Heart left ventricle (tissue), 16 donors: ENCODE measurements around the gene LRRIQ1. TPM values are rescaled to one million over a fixed set of nuclear protein-coding genes. Genes with fewer than 3 reads are reported as not detected.

Source experiments
- ATAC-seq, 4 donors: fragments of 200-7000 bp; cut with Tn5 transposase; one replicate each; pipeline ENCODE4 v1.9.1; 2020 to 2022; ENCODE audit warnings: moderate library complexity in 4 of 4, mild to moderate bottlenecking in 3 of 4, moderate number of reproducible peaks in 1 of 4
- DNase-seq, 5 donors: peaks; one replicate each; pipeline ENCODE4 v3.0.0-alpha.2; 2020
- H3K27ac ChIP-seq, 12 donors: fragments of 200-600 bp; sonication (generic) in 4 of 12; one replicate each; pipeline versions ENCODE4 v1.5.0 to v1.8.0; 2016 to 2022; ENCODE audit warnings: mild to moderate bottlenecking in 2 of 12
- H3K27me3 ChIP-seq, 9 donors: fragments of 200-600 bp; sonication (generic) in 2 of 9; one replicate each; pipeline versions ENCODE4 v1.5.1 to v1.8.0; 2016 to 2022; ENCODE audit warnings: mild to moderate bottlenecking in 3 of 9
- H3K36me3 ChIP-seq, 9 donors: fragments of 200-600 bp; sonication (generic) in 2 of 9; one replicate each; pipeline versions ENCODE4 v1.5.0 to v1.8.0; 2018 to 2022; ENCODE audit warnings: mild to moderate bottlenecking in 2 of 9
- H3K4me1 ChIP-seq, 12 donors: fragments of 200-600 bp; sonication (generic) in 4 of 12; one replicate each; pipeline versions ENCODE4 v1.5.0 to v1.8.0; 2016 to 2022; ENCODE audit warnings: mild to moderate bottlenecking in 3 of 12
- H3K4me3 ChIP-seq, 12 donors: fragments of 200-600 bp; sonication (generic) in 4 of 12; one replicate each; pipeline versions ENCODE4 v1.5.0 to v1.8.0; 2017 to 2022; ENCODE audit warnings: mild to moderate bottlenecking in 9 of 12, moderate library complexity in 4 of 12
- H3K9me3 ChIP-seq, 12 donors: fragments of 200-600 bp; sonication (generic) in 4 of 12; one replicate each; pipeline versions ENCODE4 v1.5.0 to v1.8.0; 2016 to 2022; ENCODE audit warnings: mild to moderate bottlenecking in 1 of 12
- CTCF ChIP-seq, 12 donors: fragments of 200-600 bp; sonication (generic) in 4 of 12; IDR thresholded peaks; one replicate each; pipeline versions ENCODE4 v1.5.0 to v1.8.0; 2018 to 2022; ENCODE audit warnings: antibody characterized with exemption in 12 of 12, mild to moderate bottlenecking in 5 of 12
- POLR2A ChIP-seq, 2 donors: fragments of 450-650 bp; IDR thresholded peaks; one replicate each; pipeline ENCODE4 v1.6.1; 2017; ENCODE audit warnings: antibody characterized with exemption in 2 of 2, mild to moderate bottlenecking in 2 of 2, moderate library complexity in 2 of 2
- WGBS, 4 donors: extraction: QIAGEN DNeasy Blood & Tissue Kit in 2 of 4; methylation state at CpG; one replicate each; pipeline versions ENCODE4 v1.1.5 to v1.1.7; 2013 to 2018; 5-methylcytosine and 5-hydroxymethylcytosine counted together
- intact Hi-C, 10 donors: fragments of 100-400 bp; cut with DNase I; formaldehyde crosslinking; loops; one replicate each; pipeline versions ENCODE4 v1.11.1 to v1.14.2; 2022
- long read RNA-seq, 3 donors: library from polyadenylated mRNA; unstranded; transcript quantifications; one replicate each; pipeline ENCODE4 v2.0.0, GENCODE V29; 2020 to 2021
- polyA plus RNA-seq, 2 donors: library from polyadenylated mRNA; stranded (reverse); fragments of 200-250 nt; gene quantifications; one replicate each; pipeline ENCODE4 v1.2.3, GENCODE V29; 2013
- total RNA-seq, 9 donors: library from RNA; depleted of rRNA in 2 of 9; stranded (reverse); fragments of >200 nt in 2 of 9; fragmentation: NEBNext Ultra II Directional in 3 of 9; extraction: Animal tissue kit (Norgen Biotek cat#: 25700) in 3 of 9; gene quantifications; one replicate each; pipeline versions ENCODE4 v1.1.0 to v1.2.4, GENCODE V29; 2016 to 2023
- donor health status: ischemic (EF 13 %, LVEDD 7.1; RV severe dilation, severe dysfunction).
- donor health status: healthy with polysubstance abuse.
- donor health status: DM: no; HTN: yes; CAD: no.
- donor health status: DM: no; HTN: no; CAD: no.
- donor health status: ischemic (EF 25% LVEDD 6.9; RV normal size, moderate dysfunction).
- donor health status: ischemic (EF 25% LVEDD 5.7; RV mildly dilated, moderate dysfunction).
- donor health status: healthy.
- donor health status: DM: yes; HTN: yes; CAD: no.
- donor health status: ischemic (EF 35%, LVEDD 5.7; RV mildly dilated, moderate dysfunction).
- donor health status: nonischemic (EF 11% LVEDD 7.7; RV severe dilation, severe dysfunction).
- donor health status: DM: yes; HTN: yes; CAD: no.
- donor health status: PGD.
- donor health status: ischemic (EF 29% LVEDD 5.4; RV normal size, mild dysfunction).
- donor health status: nonischemic (EF 23%, LVEDD 6.1; RV moderate dilation, normal function).

The LRRIQ1 gene
- total RNA-seq (under 1 TPM in 7 of 9 donors, not detected in 2; 0.04 to 0.72 (median 0.48) TPM), polyA plus RNA-seq (under 1 TPM in 1 of 2 donors, not detected in 1; 0.26 TPM)
- long read RNA-seq, donor 1 = 0 reads
- long read RNA-seq, donor 2 = 0 reads
- long read RNA-seq, donor 3 = 0 reads

GRCh38 chr12:85036234-85036707 lies at the start of gene LRRIQ1, which contains the start of gene TSPAN19:
Gene LRRIQ1 (plus strand): TSS chr12:85036351. CDS start chr12:85038177, 1,826 bp downstream.
Gene TSPAN19 (minus strand): TSS chr12:85036277. CDS start chr12:85029946, 6,331 bp downstream.
- Histone ChIP-seq H3K27ac (no peak within 1 kb of the TSS), H3K9me3 (no peaks in the 10 kb centered on the region), H3K4me3 (peak within 1 kb of the TSS; percentile 7 to 59 (median 50)), H3K27me3 (peaks cover 0 to 18% (median 0%) of the 10 kb centered on the region in 9 donors), H3K36me3 (no peaks in the 10 kb centered on the region), H3K4me1 (no peaks in the 10 kb centered on the region)
- DNase-seq = peak; percentile 29 to 62 (median 54)
- TF ChIP-seq CTCF (IDR thresholded peaks at IDR 0.05) (no peak), POLR2A (IDR thresholded peaks at IDR 0.05) (no peak)
- ATAC-seq = peak; percentile 61 to 91 (median 88)
- intact Hi-C loops = no loop called here
- 1 to 2% (median 1%) methylated on average over 22 of the region's 22 CpGs for WGBS, 4 donors

- TF ChIP-seq POLR2A (IDR thresholded peaks at IDR 0.05) (no peak), CTCF (IDR thresholded peaks at IDR 0.05) (no peak)
- H3K9me3 ChIP-seq = no peaks in the 10 kb centered on the region
- no peaks in the 10 kb centered on the region for H3K4me1 ChIP-seq
- no peak overlapping the region for H3K27ac ChIP-seq
- DNase-seq (no peak), ATAC-seq (no peak)
- 66 to 74% (median 70%) methylated on average over 3 of the region's 3 CpGs for WGBS, 4 donors
- no peaks in the 10 kb centered on the region for H3K36me3 ChIP-seq
- intact Hi-C loops = no loop called here
- H3K27me3 ChIP-seq = no peaks in the 10 kb centered on the region
- H3K4me3 ChIP-seq = no peak overlapping the region
Observed at GRCh38 chr12:84986586-84986985, 49.6 kb upstream of the LRRIQ1 start.

- DNase-seq (no peak), ATAC-seq (no peak)
- TF ChIP-seq POLR2A (IDR thresholded peaks at IDR 0.05) = no peak
- no peak for TF ChIP-seq CTCF (IDR thresholded peaks at IDR 0.05)
- no peaks in the 10 kb centered on the region for H3K27me3 ChIP-seq
- intact Hi-C loops = no loop called here
- H3K4me3 ChIP-seq = no peak overlapping the region
- no peaks in the 10 kb centered on the region for H3K36me3 ChIP-seq
- H3K4me1 ChIP-seq = no peaks in the 10 kb centered on the region
- no peak overlapping the region for H3K27ac ChIP-seq
- H3K9me3 ChIP-seq = no peaks in the 10 kb centered on the region
Observed at GRCh38 chr12:84994426-84994825, 41.7 kb upstream of the LRRIQ1 start.

GRCh38 chr12:84995641-84996040 lies 40.5 kb upstream of the LRRIQ1 start:
- H3K9me3 ChIP-seq = no peaks in the 10 kb centered on the region
- no peak for DNase-seq
- intact Hi-C loops = no loop called here
- no peak for ATAC-seq
- no peaks in the 10 kb centered on the region for H3K27me3 ChIP-seq
- H3K4me1 ChIP-seq = no peaks in the 10 kb centered on the region
- H3K36me3 ChIP-seq = no peaks in the 10 kb centered on the region
- no peak overlapping the region for H3K4me3 ChIP-seq
- TF ChIP-seq CTCF (IDR thresholded peaks at IDR 0.05) (no peak), POLR2A (IDR thresholded peaks at IDR 0.05) (no peak)
- WGBS, 4 donors = 80 to 85% (median 83%) methylated on average over 2 of the region's 2 CpGs
- H3K27ac ChIP-seq = no peak overlapping the region
